CD4-positive, alpha-beta T cell treated with Interleukin-17A for 4 hours (primary cell): ENCODE measurements around the gene PLXDC2.

Experiments
- DNase-seq: peaks from one replicate; pipeline ENCODE4 v3.0.0-alpha.2; 2020; ENCODE audit warnings: mixed read lengths

The PLXDC2 gene

GRCh38 chr10:19915816-19916215 lies 99.6 kb downstream of the PLXDC2 start:
- no peak for DNase-seq

GRCh38 chr10:19917751-19918478 lies 101.7 kb downstream of the PLXDC2 start:
- DNase-seq = no peak

- no peak for DNase-seq
These were observed 102.6 kb downstream of the PLXDC2 start for GRCh38 chr10:19918794-19919193.

GRCh38 chr10:19919671-19920070 lies 103.4 kb downstream of the PLXDC2 start:
- no peak for DNase-seq

GRCh38 chr10:19920075-19920726 lies 104.0 kb downstream of the PLXDC2 start:
- no peak for DNase-seq

- DNase-seq = no peak
These were observed 105.3 kb downstream of the PLXDC2 start for GRCh38 chr10:19921300-19922140.

- DNase-seq = no peak
These were observed 106.2 kb downstream of the PLXDC2 start for GRCh38 chr10:19922236-19922963.

GRCh38 chr10:19925064-19925463 lies 108.8 kb downstream of the PLXDC2 start:
- DNase-seq = no peak

GRCh38 chr10:19928936-19929335 lies 112.7 kb downstream of the PLXDC2 start:
- no peak for DNase-seq

GRCh38 chr10:19929506-19930140 lies 113.4 kb downstream of the PLXDC2 start:
- no peak for DNase-seq

GRCh38 chr10:19930936-19931893 lies 115.0 kb downstream of the PLXDC2 start:
- no peak for DNase-seq

GRCh38 chr10:19931894-19932590 lies 115.8 kb downstream of the PLXDC2 start:
- no peak for DNase-seq

GRCh38 chr10:19932806-19933371 lies 116.7 kb downstream of the PLXDC2 start:
- no peak for DNase-seq

GRCh38 chr10:19933772-19934171 lies 117.5 kb downstream of the PLXDC2 start:
- no peak for DNase-seq

- DNase-seq = no peak
These were observed 118.9 kb downstream of the PLXDC2 start for GRCh38 chr10:19935176-19935575.

GRCh38 chr10:19936289-19936688 lies 120.1 kb downstream of the PLXDC2 start:
- no peak for DNase-seq

- no peak for DNase-seq
These were observed 121.8 kb downstream of the PLXDC2 start for GRCh38 chr10:19937989-19938388.

- no peak for DNase-seq
These were observed 125.1 kb downstream of the PLXDC2 start for GRCh38 chr10:19941206-19941880.

- no peak for DNase-seq
These were observed 128.9 kb downstream of the PLXDC2 start for GRCh38 chr10:19944911-19945663.
